ENCODE data around the gene STIM2.

STIM2 gene

DNA sequence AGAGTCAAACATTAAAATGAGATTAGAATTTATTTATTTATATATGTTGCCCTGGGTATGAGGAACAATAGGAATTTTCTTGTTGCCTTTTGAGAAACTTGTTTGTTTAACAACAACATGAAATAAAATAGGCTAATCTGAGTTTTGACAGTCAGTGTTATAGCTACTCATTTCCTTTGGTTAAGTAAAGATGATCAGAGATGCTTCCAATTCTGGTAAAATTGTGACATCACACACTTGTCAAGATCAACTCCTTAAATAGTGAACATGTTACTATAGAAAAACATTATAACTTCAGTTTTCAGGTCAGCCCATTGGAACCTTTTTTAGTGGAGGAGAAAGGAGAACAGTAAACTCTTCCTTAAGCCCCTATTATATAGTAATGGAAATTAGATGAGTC is 136.1 kb downstream of the STIM2 start:
- in situ Hi-C loops (cut with MboI; ENCODE audit: low sequenced_read_pairs): no loop called here

DNA sequence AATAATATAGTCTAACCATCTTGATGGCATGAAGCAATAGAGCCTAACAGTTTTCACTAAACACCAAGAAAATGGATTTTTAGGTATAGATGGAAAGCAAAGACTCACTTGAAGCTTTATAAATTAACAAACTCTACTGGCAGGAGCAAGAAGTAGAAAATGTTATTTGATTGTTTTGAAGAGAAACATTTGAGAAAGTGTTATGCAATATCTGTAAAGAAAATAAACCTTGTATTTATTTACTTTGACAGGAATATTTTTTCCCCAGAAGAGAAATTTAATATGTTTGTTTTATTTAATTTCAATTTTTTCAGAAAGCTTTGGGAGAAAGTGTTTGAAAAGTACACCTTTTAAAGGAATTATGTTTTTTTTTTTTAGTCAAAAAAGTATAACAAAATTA is 139.0 kb downstream of the STIM2 start:
- in situ Hi-C loops (cut with MboI; ENCODE audit: low sequenced_read_pairs): loop anchor here (25.0 kb wide), 2 partner anchors 537 to 1012 kb away; no protein-coding TSS in a partner anchor

DNA sequence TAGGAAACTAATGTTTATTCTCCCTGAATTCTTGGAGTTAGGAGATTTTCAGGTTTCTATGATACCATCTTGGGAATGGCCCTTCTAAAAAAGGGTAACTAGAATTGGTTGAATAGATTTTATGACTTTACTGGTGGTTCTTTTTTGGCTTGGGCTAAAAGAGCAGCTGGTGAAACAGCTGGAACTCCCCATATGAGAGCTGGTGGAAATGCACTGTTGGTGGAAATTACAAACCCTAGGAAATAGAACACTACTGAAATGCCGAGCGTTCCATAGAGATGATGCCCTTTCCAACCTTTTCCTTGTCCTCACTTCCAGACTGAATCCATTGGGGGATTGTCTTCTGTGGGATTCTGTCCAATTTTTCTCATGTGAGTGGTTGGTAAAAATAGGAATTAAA is 139.5 kb downstream of the STIM2 start:
- in situ Hi-C loops (cut with MboI; ENCODE audit: low sequenced_read_pairs): loop anchor here (25.0 kb wide), 2 partner anchors 538 to 1013 kb away; no protein-coding TSS in a partner anchor

DNA sequence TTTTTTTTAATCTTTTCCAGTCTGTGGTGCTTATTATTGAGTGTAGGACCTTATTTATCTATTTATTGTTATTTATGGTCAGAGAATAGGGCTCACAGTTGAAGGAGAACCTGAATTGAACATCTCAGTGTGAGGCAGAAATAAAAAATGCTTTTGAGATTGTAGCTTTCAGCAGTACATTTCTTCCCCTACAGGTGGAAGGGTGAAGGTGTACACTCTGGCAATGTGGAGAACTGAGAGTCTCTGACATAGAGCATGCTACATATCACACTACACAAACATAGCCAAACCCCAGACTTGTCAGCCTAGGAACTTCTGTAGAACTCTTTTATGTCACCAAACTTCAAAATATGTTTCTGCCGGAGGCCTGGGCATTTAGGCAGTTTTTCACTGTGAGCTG is 140.2 kb downstream of the STIM2 start:
- in situ Hi-C loops (cut with MboI; ENCODE audit: low sequenced_read_pairs): loop anchor here (25.0 kb wide), 2 partner anchors 539 to 1014 kb away; no protein-coding TSS in a partner anchor

DNA sequence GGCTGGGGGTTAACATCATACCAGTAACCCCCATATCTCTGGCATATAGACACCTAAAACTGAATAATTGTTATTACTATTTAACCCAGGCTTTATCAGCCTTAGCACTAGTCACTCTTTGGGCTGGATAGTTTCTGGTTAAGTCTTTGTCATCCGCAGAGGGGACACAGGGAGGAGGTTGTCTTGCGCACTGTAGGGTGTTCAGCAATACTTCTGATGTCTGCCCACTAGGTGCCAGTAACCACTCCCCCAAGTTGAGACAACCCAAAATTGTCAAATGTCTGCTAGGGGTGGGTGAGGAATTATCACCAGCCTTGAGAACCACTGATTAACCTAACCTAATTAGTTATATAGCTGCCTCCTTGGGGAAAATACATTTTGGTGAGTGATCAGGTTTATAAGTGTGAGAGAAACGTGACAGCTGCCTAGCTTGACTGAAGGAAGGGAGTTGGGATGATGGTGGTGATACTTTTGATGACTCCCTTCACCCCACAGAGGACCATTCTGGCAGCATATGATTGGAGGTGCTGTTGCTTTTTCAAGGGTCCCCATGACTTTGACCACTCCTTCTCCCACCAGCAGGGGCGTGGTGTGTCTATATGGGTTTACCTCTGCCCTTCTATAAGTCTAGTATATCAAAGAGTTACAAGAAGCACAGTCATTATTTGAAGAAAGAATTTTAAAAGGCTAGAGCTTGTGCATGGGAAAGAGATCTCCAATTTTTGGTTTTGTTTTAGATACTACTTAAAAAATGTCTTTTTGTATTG is 140.9 kb downstream of the STIM2 start:
- in situ Hi-C loops (cut with MboI; ENCODE audit: low sequenced_read_pairs): loop anchor here (25.0 kb wide), 2 partner anchors 539 to 1014 kb away; no protein-coding TSS in a partner anchor

DNA sequence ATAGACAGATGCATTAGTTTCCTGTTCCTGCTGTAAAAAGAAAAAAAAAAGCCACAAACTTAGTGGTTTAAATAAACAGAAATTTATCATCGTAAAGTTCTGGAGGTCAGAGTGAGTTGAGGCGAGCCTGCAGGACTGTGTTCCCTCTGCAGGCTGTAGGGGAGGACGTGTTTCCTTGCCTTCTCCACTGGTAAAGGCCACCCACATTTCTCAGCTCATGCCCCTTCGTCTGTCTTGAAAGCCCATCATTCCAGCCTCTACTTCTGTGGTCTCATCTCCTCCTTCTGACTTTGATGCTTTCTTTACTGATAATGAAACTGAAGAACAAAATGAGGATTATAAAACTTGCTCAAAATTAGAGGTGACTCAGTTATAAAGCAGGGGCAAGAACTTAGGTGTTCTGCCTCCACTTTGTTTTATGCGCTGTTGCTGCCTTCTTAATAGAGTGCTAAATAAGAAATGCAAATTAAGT is 143.0 kb downstream of the STIM2 start:
- in situ Hi-C loops (cut with MboI; ENCODE audit: low sequenced_read_pairs): loop anchor here (25.0 kb wide), 2 partner anchors 541 to 1016 kb away; no protein-coding TSS in a partner anchor

DNA sequence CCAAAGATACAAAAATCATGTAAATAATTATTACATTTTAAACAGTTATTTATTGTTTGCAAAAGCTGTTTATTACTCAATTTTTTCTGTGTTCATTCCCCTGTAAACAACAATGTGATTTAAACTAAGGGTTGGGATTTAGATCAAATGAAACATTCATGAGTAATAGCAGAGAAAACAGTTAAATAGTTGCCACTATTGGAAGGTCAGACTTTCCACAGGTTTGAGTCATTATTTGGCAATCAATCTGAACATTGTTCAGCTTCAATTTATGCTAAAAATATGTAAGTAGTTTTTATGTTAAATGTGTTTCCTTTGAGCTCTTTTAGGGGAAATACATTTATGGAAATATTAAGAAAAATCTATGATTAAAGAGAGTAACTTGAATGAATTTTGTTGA is 144.9 kb downstream of the STIM2 start:
- in situ Hi-C loops (cut with MboI; ENCODE audit: low sequenced_read_pairs): loop anchor here (25.0 kb wide), 2 partner anchors 543 to 1018 kb away; no protein-coding TSS in a partner anchor

DNA sequence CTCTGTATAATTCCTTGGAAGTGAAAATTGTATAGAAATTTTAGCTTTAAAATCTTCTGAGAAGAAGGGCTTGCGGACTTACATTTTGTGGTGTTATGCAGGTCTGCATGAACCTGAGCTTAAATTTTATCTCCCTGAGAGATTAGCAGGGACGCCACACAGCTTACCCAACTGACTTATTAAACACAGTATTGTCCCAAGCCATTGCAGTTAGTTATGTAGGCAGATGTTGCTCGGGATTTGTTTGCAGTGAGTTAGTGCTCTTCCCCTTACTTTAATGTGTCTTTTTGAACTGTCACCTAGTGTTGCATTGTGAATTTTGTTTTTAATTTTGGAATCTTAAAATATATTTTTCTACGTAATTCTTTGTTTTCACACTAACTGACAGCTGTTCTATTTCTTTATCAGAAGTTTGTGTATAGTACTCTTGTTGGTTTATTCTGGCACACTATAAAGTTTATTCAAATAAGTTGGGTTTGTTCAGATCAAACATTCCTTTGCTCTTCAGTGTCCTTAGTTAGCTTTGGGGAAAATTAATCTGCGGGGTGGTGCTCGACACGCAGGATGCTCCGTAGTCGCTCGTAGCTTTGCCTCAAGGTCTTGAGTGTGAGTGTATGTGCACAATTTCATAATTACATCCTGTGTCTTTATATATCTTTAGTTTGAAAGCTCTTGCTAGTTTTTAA is 145.4 kb downstream of the STIM2 start:
- in situ Hi-C loops (cut with MboI; ENCODE audit: low sequenced_read_pairs): loop anchor here (25.0 kb wide), 2 partner anchors 544 to 1019 kb away; no protein-coding TSS in a partner anchor

DNA sequence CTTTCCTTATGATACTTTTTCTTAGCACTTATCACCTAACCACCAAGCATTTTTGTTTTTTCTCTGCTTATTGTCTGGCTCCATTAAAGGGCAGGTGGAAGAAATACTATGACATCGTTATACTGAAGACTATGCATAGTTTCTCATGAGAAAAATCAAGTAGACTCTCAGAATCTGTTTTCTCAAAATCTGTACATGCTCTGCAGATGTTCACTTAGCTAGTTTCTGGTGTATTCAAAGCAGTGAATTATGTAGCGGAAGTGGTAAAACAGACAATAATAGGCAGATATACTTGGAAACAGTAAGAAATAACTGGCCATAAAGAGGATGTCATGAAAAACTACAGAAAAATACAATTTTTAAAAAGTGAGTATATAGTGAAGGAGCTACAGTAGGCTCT is 146.0 kb downstream of the STIM2 start:
- in situ Hi-C loops (cut with MboI; ENCODE audit: low sequenced_read_pairs): loop anchor here (25.0 kb wide), 2 partner anchors 544 to 1019 kb away; no protein-coding TSS in a partner anchor

DNA sequence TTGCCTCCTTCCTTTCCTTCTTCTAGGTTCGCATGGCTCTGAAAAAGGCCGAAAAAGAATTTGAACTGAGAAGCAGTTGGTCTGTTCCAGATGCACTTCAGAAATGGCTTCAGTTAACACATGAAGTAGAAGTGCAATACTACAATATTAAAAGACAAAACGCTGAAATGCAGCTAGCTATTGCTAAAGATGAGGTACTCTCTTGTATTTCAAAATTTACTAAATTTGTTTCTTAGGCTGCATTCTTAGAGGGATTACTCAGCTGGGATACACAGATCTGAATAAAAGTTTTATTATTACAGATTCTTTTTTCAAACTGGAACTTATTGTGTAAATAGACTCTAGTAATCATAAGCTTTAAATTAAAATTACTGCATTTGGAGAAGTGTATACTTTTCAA is 146.9 kb downstream of the STIM2 start:
- in situ Hi-C loops (cut with MboI; ENCODE audit: low sequenced_read_pairs): loop anchor here (25.0 kb wide), 2 partner anchors 545 to 1020 kb away; no protein-coding TSS in a partner anchor

DNA sequence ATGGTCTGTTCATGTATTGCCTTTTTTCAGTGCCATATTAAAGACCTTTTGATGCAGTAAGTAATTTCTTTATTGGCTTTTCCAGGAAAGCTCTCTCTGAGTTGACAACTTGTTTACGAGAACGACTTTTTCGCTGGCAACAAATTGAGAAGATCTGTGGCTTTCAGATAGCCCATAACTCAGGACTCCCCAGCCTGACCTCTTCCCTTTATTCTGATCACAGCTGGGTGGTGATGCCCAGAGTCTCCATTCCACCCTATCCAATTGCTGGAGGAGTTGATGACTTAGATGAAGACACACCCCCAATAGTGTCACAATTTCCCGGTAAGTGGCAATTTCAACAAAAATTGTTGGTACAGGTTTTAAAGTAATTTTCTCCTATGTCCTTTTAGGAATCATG is 148.0 kb downstream of the STIM2 start:
- in situ Hi-C loops (cut with MboI; ENCODE audit: low sequenced_read_pairs): loop anchor here (25.0 kb wide), 2 partner anchors 546 to 1021 kb away; no protein-coding TSS in a partner anchor

DNA sequence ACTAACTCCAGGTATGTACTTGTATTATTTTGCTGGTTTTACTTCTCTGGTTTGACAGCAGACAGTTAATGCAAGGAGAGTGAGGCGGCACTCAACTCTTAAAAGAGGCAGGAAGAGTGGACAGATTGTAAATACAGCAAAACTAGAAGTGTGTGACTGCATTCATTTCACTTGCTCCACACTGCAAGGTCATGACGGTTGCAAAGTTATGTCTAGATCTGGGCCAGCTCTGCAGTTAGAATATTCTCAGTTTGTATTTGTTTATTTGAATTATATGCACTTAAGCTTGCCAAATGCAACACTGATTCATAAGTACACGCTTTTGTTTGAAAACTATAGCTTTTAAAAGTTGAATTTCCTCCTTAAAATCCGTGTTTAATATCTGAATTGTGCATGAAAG is 148.9 kb downstream of the STIM2 start:
- in situ Hi-C loops (cut with MboI; ENCODE audit: low sequenced_read_pairs): loop anchor here (25.0 kb wide), 2 partner anchors 547 to 1022 kb away; no protein-coding TSS in a partner anchor

DNA sequence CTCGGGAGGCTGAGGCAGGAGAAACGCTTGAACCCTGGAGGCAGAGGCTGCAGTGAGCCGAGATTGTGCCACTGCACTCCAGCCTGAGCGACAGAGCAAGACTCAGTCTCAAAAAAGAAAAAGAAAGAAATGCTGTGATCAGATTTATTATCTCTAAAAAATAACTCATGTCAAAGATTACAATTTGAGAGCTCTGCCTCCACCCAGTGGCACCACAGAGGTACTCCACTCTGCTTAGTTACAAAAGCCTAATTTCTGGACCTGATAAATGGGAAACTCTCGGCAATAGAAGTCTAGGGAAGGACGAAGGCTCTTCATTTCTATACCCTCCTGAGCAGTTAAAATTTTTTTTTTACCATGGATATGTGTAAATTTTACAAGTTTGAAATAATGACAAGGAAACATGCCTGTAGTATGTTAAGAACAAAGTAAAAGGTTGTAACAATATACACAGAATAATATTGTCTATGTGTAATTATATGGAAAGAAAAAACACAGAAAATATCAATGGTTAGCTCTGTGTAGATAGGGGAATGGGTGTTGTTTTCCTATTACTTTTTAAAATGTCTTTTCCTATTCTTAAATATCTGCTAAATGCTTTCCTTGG is 149.8 kb downstream of the STIM2 start:
- in situ Hi-C loops (cut with MboI; ENCODE audit: low sequenced_read_pairs): loop anchor here (25.0 kb wide), 2 partner anchors 548 to 1023 kb away; no protein-coding TSS in a partner anchor

DNA sequence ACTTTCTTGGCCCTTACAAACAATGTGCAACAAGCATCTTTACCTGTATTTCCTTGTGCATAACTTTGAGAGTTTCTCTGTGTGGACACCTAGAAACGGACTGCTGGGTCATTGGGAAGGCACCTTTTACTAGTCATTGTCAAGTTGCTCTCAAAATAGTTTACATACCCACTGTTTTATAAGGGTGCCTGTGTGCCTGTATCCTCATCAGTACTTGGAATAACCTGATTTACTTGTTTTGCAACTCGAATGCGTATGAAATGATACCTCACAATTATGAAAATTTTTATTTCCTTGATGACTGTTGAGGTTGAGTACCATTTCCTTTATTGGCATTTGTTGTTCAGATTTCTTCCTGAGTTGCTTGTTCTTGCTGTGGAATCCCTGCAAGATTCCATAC is 150.8 kb downstream of the STIM2 start:
- in situ Hi-C loops (cut with MboI; ENCODE audit: low sequenced_read_pairs): loop anchor here (25.0 kb wide), 2 partner anchors 549 to 1024 kb away; no protein-coding TSS in a partner anchor

DNA sequence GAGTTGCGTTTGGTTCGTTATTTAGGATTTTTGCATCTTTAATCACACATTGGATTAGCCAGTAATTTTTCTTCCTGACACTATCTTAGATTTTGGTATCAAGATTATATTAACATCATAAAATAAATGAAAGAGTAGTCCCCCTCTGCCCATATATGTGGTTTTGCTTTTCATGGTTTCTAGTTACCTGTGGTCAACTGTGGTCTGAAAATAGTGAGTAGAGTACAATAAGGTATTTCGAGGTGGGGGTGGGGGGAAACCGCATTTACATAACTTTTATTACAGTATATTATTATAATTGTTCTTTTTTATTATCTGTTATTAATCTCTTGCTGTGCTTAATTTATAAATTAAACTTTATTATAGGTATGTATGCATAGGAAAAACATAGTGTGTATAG is 152.4 kb downstream of the STIM2 start:
- in situ Hi-C loops (cut with MboI; ENCODE audit: low sequenced_read_pairs): loop anchor here (25.0 kb wide), 2 partner anchors 551 to 1026 kb away; no protein-coding TSS in a partner anchor

DNA sequence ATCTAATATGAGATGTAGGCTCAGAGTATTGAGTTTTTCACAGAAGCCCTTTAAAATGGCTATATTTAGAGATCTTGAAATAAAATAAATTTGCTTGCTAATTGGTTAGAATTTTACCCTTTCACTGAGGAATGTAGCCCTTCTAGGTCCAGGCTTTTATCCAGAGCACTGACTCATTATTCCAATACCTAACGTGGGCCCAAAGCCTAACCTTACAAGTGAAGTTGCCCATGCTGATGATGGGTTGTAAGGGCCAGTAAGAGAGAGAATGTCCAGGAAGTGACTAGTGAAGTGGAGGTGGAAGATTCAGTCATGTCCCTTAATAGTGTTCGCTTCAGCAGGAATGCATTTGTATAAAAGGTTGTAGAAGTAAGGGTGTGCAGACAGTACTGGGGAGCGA is 155.9 kb downstream of the STIM2 start:
- in situ Hi-C loops (cut with MboI; ENCODE audit: low sequenced_read_pairs): loop anchor here (25.0 kb wide), 2 partner anchors 554 to 1029 kb away; no protein-coding TSS in a partner anchor

DNA sequence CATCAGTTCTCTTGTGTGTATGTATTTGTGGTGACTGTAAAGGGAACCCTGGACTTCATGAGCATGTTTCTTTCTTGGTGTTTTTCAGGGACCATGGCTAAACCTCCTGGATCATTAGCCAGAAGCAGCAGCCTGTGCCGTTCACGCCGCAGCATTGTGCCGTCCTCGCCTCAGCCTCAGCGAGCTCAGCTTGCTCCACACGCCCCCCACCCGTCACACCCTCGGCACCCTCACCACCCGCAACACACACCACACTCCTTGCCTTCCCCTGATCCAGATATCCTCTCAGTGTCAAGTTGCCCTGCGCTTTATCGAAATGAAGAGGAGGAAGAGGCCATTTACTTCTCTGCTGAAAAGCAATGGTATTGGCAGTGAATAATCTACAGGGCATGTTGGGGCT is 157.0 kb downstream of the STIM2 start:
- in situ Hi-C loops (cut with MboI; ENCODE audit: low sequenced_read_pairs): loop anchor here (25.0 kb wide), 2 partner anchors 555 to 1030 kb away; no protein-coding TSS in a partner anchor

DNA sequence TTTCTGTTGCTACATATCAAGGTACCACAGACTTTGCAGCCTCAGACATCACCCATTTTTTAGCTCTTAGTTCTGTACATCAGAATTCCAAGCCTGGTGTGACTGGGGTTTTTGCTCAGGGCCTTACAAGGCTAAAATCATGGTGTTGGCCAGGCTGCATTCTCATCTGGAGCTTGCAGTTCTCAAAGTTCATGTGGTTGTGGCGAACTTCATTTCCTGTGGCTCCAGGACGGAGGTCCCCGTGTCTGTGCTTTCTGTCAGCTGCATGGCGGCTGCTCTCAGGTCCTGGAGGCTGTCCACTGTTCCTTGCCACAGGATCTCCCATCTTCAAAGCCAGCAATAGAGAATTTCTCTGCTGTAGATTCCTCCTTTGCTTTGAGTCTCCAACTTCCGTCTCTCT is 157.4 kb downstream of the STIM2 start:
- in situ Hi-C loops (cut with MboI; ENCODE audit: low sequenced_read_pairs): loop anchor here (25.0 kb wide), 2 partner anchors 556 to 1031 kb away; no protein-coding TSS in a partner anchor

DNA sequence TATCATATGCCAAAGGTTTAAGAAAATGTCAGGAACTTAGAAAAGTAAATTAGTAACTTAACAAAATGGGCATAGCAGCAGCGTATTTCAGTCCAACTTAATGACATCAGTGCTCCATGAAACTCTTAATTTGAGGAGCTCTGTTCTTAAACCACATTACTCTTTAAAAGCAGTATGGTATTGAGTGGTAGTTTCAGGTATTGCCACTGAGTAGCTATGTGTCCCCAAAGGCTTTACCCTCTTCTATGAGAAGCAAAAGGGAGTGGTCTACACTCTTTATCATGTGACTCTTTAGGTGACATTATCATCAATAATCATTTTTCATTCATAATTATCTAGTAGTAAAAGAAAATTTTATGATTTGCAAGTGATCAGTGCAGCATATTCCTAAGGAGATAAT is 158.3 kb downstream of the STIM2 start:
- in situ Hi-C loops (cut with MboI; ENCODE audit: low sequenced_read_pairs): loop anchor here (25.0 kb wide), 2 partner anchors 557 to 1032 kb away; no protein-coding TSS in a partner anchor

DNA sequence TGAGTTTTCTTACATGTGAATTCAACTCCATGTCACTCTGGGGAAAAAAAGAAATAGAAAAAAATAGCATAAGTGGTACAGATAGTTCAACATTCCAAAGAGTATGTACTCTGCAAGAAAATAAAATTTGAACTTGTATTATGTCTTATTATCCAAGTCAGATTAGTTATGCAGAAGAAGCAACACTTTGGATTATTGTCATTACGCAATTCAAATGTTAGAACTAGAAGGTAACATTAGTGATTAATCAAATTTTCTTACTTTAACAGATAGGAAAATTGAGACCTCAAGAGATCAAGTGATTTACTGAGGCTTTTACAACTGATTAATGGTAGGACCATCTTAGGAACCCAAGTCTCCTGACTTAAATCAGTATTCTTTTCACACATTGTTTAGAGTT is 159.1 kb downstream of the STIM2 start:
- in situ Hi-C loops (cut with MboI; ENCODE audit: low sequenced_read_pairs): loop anchor here (25.0 kb wide), 2 partner anchors 557 to 1032 kb away; no protein-coding TSS in a partner anchor

Measured in HL-60/S4 treated with phorbol 12-myristate 13-acetate at 8.2 ng/mL for 4 days and 3 days (cell line).